Common myeloid progenitor, CD34-positive (primary cell): Measurements from ENCODE around the gene NPM3.
"Not testable (repeated sequence)": the region's sequence is repeated elsewhere in the genome, so short reads cannot be mapped to it uniquely, and the experiment has no call there.

Experiments used
- CTCF ChIA-PET: fragments of 350-600 bp; sonication (Branson Sonifier 250); formaldehyde crosslinking; loops from one replicate; lab custom pipeline; 2021; ENCODE audit warnings: antibody characterized with exemption; lab: Charles Lee
- POLR2A ChIA-PET: fragments of 350-600 bp; sonication (Branson Sonifier 250); formaldehyde crosslinking; loops from one replicate; lab custom pipeline; 2021; ENCODE audit warnings: antibody characterized with exemption; lab: Charles Lee
- DNase-seq, 3 donors: peaks; one replicate each; pipeline versions ENCODE4 v3.0.0 to v3.0.0-alpha.2; 2013
- H3K27ac ChIP-seq, 2 experiments: 1 replicate in 1 of 2; 2 replicates in 1 of 2; pipeline ENCODE4 v1.7.0; 2013; ENCODE audit warnings: inconsistent platforms in 2 of 2, low read length in 2 of 2, mild to moderate bottlenecking in 2 of 2, low read depth in 1 of 2, moderate library complexity in 1 of 2; ENCODE audit not compliant: severe bottlenecking in 2 of 2, insufficient read depth in 1 of 2, poor library complexity in 1 of 2
- H3K27me3 ChIP-seq, 5 experiments: replicated peaks in 2 of 5; 1 replicate in 3 of 5; 2 replicates in 2 of 5; pipeline versions ENCODE4 v1.6.1 to v1.7.0; 2013; ENCODE audit warnings: low read length in 4 of 5, mild to moderate bottlenecking in 2 of 5, moderate library complexity in 2 of 5, inconsistent platforms in 1 of 5; ENCODE audit not compliant: insufficient read depth in 5 of 5, control insufficient read depth in 4 of 5
- H3K36me3 ChIP-seq, 4 experiments: 1 replicate in 2 of 4; 2 replicates in 2 of 4; pipeline versions ENCODE4 v1.6.1 to v1.7.0; 2013; ENCODE audit warnings: low read length in 3 of 4, control low read depth in 1 of 4, mild to moderate bottlenecking in 1 of 4; ENCODE audit not compliant: control insufficient read depth in 4 of 4, insufficient read depth in 4 of 4
- H3K4me1 ChIP-seq, 4 experiments: 1 replicate in 3 of 4; 2 replicates in 1 of 4; pipeline versions ENCODE4 v1.6.1 to v1.7.1; 2013; ENCODE audit warnings: low read length in 3 of 4, mild to moderate bottlenecking in 3 of 4, control low read depth in 1 of 4, inconsistent platforms in 1 of 4, moderate library complexity in 1 of 4; ENCODE audit not compliant: control insufficient read depth in 4 of 4, insufficient read depth in 4 of 4; ENCODE audit errors: control extremely low read depth in 1 of 4
- H3K4me3 ChIP-seq, 7 experiments: 1 replicate in 4 of 7; 2 replicates in 3 of 7; pipeline versions ENCODE4 v1.5.1 to v1.7.0; 2013; ENCODE audit warnings: mild to moderate bottlenecking in 7 of 7, low read length in 6 of 7, moderate library complexity in 6 of 7, inconsistent platforms in 2 of 7, low read depth in 2 of 7, control low read depth in 1 of 7; ENCODE audit not compliant: insufficient read depth in 4 of 7, control insufficient read depth in 1 of 7; ENCODE audit errors: extremely low read depth in 1 of 7
- H3K9me3 ChIP-seq, 5 experiments: 1 replicate in 4 of 5; 2 replicates in 1 of 5; pipeline versions ENCODE4 v1.6.1 to v1.7.1; 2013; ENCODE audit warnings: low read length in 4 of 5, mild to moderate bottlenecking in 2 of 5, inconsistent platforms in 1 of 5, low read depth in 1 of 5, moderate library complexity in 1 of 5; ENCODE audit not compliant: control insufficient read depth in 4 of 5, insufficient read depth in 2 of 5; ENCODE audit errors: control extremely low read depth in 1 of 5
- WGBS: methylation state at CpG from one replicate; pipeline ENCODE4 v1.1.5; 2013; ENCODE audit not compliant: insufficient coverage; 5-methylcytosine and 5-hydroxymethylcytosine counted together

Gene NPM3

GRCh38 chr10:101807158-101807557 is 23.9 kb upstream of the NPM3 start:
- peaks cover 40 to 81% (median 54%) of the 10 kb centered on the region in 4 experiments for H3K36me3 ChIP-seq

GRCh38 chr10:101803511-101803910 is 20.3 kb upstream of the NPM3 start:
- peaks cover 44 to 91% (median 67%) of the 10 kb centered on the region in 4 experiments for H3K36me3 ChIP-seq
- H3K27me3 ChIP-seq: no peaks in the 10 kb centered on the region
- POLR2A ChIA-PET: no interaction called here
- H3K4me1 ChIP-seq: no peaks in the 10 kb centered on the region
- no peaks in the 10 kb centered on the region for H3K9me3 ChIP-seq
- 93% methylated on average over 2 of the region's 4 CpGs for WGBS
- no peak overlapping the region for H3K27ac ChIP-seq
- CTCF ChIA-PET: interaction anchor here (1.1 to 3.0 kb wide), 3 partner anchors 8 to 22 kb away, joined by 3 to 9 read pairs (median 6); partner anchors contain the start of gene OGA
- DNase-seq: no peak
- no peak overlapping the region for H3K4me3 ChIP-seq

More at GRCh38 chr10:101807158-101807557, 23.9 kb upstream of the NPM3 start:
- Histone ChIP-seq H3K27me3 (no peaks in the 10 kb centered on the region), H3K9me3 (no peaks in the 10 kb centered on the region), H3K4me1 (no peaks in the 10 kb centered on the region), H3K4me3 (no peak overlapping the region), H3K27ac (no peak overlapping the region)
- no peak for DNase-seq
- ChIA-PET CTCF (no interaction called here), POLR2A (no interaction called here)
- WGBS: 100% methylated on average over 1 of the region's 1 CpG

GRCh38 chr10:101797403-101798059 is 14.3 kb upstream of the NPM3 start:
- Histone ChIP-seq H3K27ac (no peak overlapping the region), H3K9me3 (no peaks in the 10 kb centered on the region), H3K4me1 (no peaks in the 10 kb centered on the region), H3K4me3 (no peak overlapping the region), H3K27me3 (no peaks in the 10 kb centered on the region), H3K36me3 (peaks cover 42 to 97% (median 70%) of the 10 kb centered on the region in 4 experiments)
- DNase-seq: no peak
- CTCF ChIA-PET: interaction anchor here (2.1 to 3.3 kb wide), 2 partner anchors 13 to 16 kb away, joined by 11 to 19 read pairs; partner anchors contain the start of gene NPM3
- 100% methylated on average over 1 of the region's 4 CpGs for WGBS
- POLR2A ChIA-PET: interaction anchor here (1.0 kb wide), 1 partner anchor 14 kb away, joined by 3 read pairs; the partner anchor contains the start of gene NPM3

GRCh38 chr10:101793526-101793925 is 10.3 kb upstream of the NPM3 start:
- H3K4me3 ChIP-seq: no peak overlapping the region
- WGBS: 99% methylated on average over 12 of the region's 12 CpGs
- no peaks in the 10 kb centered on the region for H3K9me3 ChIP-seq
- H3K36me3 ChIP-seq: peaks cover 39 to 95% (median 62%) of the 10 kb centered on the region in 4 experiments
- H3K27ac ChIP-seq: no peak overlapping the region
- no peaks in the 10 kb centered on the region for H3K4me1 ChIP-seq
- DNase-seq: no peak
- H3K27me3 ChIP-seq: no peaks in the 10 kb centered on the region
- ChIA-PET POLR2A (no interaction called here), CTCF (interaction anchor here (1.4 kb wide), 1 partner anchor 12 kb away, joined by 3 read pairs; no protein-coding TSS in a partner anchor)

GRCh38 chr10:101789686-101790085 is 6.4 kb upstream of the NPM3 start:
- no peak overlapping the region for H3K4me3 ChIP-seq
- CTCF ChIA-PET: no interaction called here
- no peak overlapping the region for H3K27ac ChIP-seq
- peaks cover 27 to 93% (median 59%) of the 10 kb centered on the region in 4 experiments for H3K36me3 ChIP-seq
- POLR2A ChIA-PET: no interaction called here
- H3K9me3 ChIP-seq: no peaks in the 10 kb centered on the region
- 97% methylated on average over 3 of the region's 7 CpGs for WGBS
- no peak for DNase-seq
- no peaks in the 10 kb centered on the region for H3K4me1 ChIP-seq
- H3K27me3 ChIP-seq: no peaks in the 10 kb centered on the region

DNA sequence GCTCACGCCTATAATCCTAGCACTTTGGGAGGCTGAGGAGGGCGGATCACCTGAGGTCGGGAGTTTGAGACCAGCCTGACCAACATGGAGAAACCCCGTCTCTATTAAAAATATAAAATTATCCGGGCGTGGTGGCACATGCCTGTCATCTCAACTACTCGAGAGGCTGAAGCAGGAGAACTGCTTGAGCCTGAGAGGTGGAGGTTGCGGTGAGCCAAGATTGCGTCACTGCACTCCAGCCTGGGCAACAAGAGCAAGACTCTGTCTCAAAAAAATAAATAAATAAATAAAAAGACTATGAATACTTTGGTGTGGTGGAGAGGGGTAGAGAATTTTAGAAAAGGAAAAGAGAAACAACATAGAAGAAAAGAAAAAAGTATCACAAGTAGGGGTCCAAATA is 6.0 kb upstream of the NPM3 start:
- 100% methylated on average over 7 of the region's 9 CpGs for WGBS
- H3K4me3 ChIP-seq, H3K9me3 ChIP-seq, H3K4me1 ChIP-seq, POLR2A ChIA-PET, H3K27me3 ChIP-seq, CTCF ChIA-PET, DNase-seq, H3K27ac ChIP-seq: not testable (repeated sequence)
- peaks cover 24 to 92% (median 59%) of the 10 kb centered on the region in 4 experiments for H3K36me3 ChIP-seq

DNA sequence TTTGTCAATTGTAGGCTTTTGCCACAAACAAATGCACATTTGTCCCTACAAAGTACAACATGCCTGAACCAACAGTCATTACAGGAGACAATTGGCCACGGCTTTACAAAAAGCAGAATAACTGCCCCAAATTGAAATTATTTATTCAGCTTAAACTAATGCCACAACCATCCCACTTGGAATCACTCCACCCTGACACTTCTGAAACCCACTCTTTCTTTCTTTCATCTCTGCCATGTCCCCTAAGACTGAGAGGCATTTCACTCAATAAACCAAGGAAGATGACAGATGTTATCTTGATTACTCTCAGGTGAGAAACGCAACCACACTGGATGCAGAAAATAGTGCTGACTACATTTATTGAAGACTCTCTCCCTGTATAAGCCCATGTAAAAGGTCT is 2.6 kb upstream of the NPM3 start:
- Histone ChIP-seq H3K36me3 (peaks cover 8 to 64% (median 39%) of the 10 kb centered on the region in 4 experiments), H3K4me3 (no peak overlapping the region), H3K9me3 (no peaks in the 10 kb centered on the region), H3K27ac (no peak overlapping the region), H3K4me1 (peaks cover 0 to 27% (median 22%) of the 10 kb centered on the region in 4 experiments), H3K27me3 (no peaks in the 10 kb centered on the region)
- CTCF ChIA-PET: interaction anchor here (1.0 to 5.9 kb wide), 4 partner anchors 11 to 182 kb away, joined by 3 to 88 read pairs (median 11); no protein-coding TSS in a partner anchor
- WGBS: 100% methylated on average over 1 of the region's 2 CpGs
- no peak for DNase-seq
- POLR2A ChIA-PET: no interaction called here
